Stimulated activated CD8-positive, alpha-beta memory T cell treated with anti-CD3 and anti-CD28 coated beads, Interleukin-12 subunit alpha, Interleukin-12 subunit beta, amount 100 ng/mL, for 4 hours (primary cell): Measurements from ENCODE around the gene ACER3.
"Not testable (repeated sequence)": the region's sequence is repeated elsewhere in the genome, so short reads cannot be mapped to it uniquely, and the experiment has no call there.

ENCODE experiments used
- DNase-seq: peaks from one replicate; pipeline ENCODE4 v3.0.0-alpha.2; 2020; ENCODE audit warnings: low read depth

ACER3 gene

GRCh38 chr11:77060234-77060633 lies 199.5 kb downstream of the ACER3 start:
- DNase-seq, result no peak

GRCh38 chr11:77061258-77061657 lies 200.5 kb downstream of the ACER3 start:
- DNase-seq, result not testable (repeated sequence)

GRCh38 chr11:77062924-77063323 lies 202.2 kb downstream of the ACER3 start:
- no peak for DNase-seq

GRCh38 chr11:77063407-77063806 lies 202.7 kb downstream of the ACER3 start:
- DNase-seq, result no peak

- no peak for DNase-seq
Measured at GRCh38 chr11:77063861-77064260, 203.1 kb downstream of the ACER3 start.

- no peak for DNase-seq
Measured at GRCh38 chr11:77064648-77065217, 204.0 kb downstream of the ACER3 start.

- no peak for DNase-seq
Measured at GRCh38 chr11:77065878-77066228, 205.1 kb downstream of the ACER3 start.

GRCh38 chr11:77066229-77067042 lies 205.7 kb downstream of the ACER3 start, which contains the start of gene CAPN5:
Gene CAPN5, plus strand, starts transcription at chr11:77066971. Its CDS starts 17,916 bp downstream, at chr11:77084887.
- peak; percentile 77 for DNase-seq

GRCh38 chr11:77067861-77068443 lies 207.2 kb downstream of the ACER3 start:
- DNase-seq, result no peak

- DNase-seq, result no peak
Measured at GRCh38 chr11:77068457-77069335, 208.0 kb downstream of the ACER3 start.

GRCh38 chr11:77069336-77069968 lies 208.7 kb downstream of the ACER3 start:
- DNase-seq, result no peak

GRCh38 chr11:77069969-77070582 lies 209.4 kb downstream of the ACER3 start:
- DNase-seq, result no peak

- no peak for DNase-seq
Measured at GRCh38 chr11:77071077-77071476, 210.4 kb downstream of the ACER3 start.

GRCh38 chr11:77071671-77072605 lies 211.2 kb downstream of the ACER3 start:
- DNase-seq, result no peak

GRCh38 chr11:77072851-77073327 lies 212.2 kb downstream of the ACER3 start:
- DNase-seq, result no peak

GRCh38 chr11:77073328-77074001 lies 212.7 kb downstream of the ACER3 start:
- no peak for DNase-seq

- DNase-seq, result no peak
Measured at GRCh38 chr11:77074205-77074604, 213.5 kb downstream of the ACER3 start.

GRCh38 chr11:77074626-77075221 lies 214.0 kb downstream of the ACER3 start:
- DNase-seq, result no peak

- DNase-seq, result no peak
Measured at GRCh38 chr11:77075425-77075905, 214.7 kb downstream of the ACER3 start.
